H1 (cell line): ENCODE data around the gene TMEM79.

Experiments
- CTCF ChIP-seq, 3 experiments: IDR thresholded peaks; 1 replicate in 2 of 3; 2 replicates in 1 of 3; pipeline versions ENCODE4 v1.5.1 to v1.6.1; 2011; ENCODE audit warnings: low read length in 3 of 3, mild to moderate bottlenecking in 3 of 3, inconsistent platforms in 2 of 3, low read depth in 1 of 3, moderate library complexity in 1 of 3; ENCODE audit not compliant: insufficient read depth in 1 of 3; ENCODE audit errors: control extremely low read depth in 1 of 3
- EZH2 ChIP-seq: fragments of 200-600 bp; sonication (generic); IDR thresholded peaks from 2 replicates; pipeline ENCODE4 v1.7.1; 2012; ENCODE audit warnings: low read depth, mild to moderate bottlenecking, moderate library complexity, low read length, inconsistent platforms; ENCODE audit not compliant: severe bottlenecking
- GABPA ChIP-seq: IDR thresholded peaks from 2 replicates; pipeline ENCODE4 v1.6.1; 2011; ENCODE audit warnings: mild to moderate bottlenecking, low read length, moderate library complexity, borderline replicate concordance; ENCODE audit not compliant: insufficient read depth
- JUND ChIP-seq: IDR thresholded peaks from 2 replicates; pipeline ENCODE4 v1.6.1; 2011; ENCODE audit warnings: mild to moderate bottlenecking, improper control_type of control experiment, low read length
- SIN3A ChIP-seq, 2 experiments: IDR thresholded peaks in 1 of 2; conservative IDR thresholded peaks in 1 of 2; 2 replicates each; pipeline ENCODE4 v1.6.1; 2011 to 2012; ENCODE audit warnings: low read length in 2 of 2, improper control_type of control experiment in 1 of 2, low read depth in 1 of 2, mild to moderate bottlenecking in 1 of 2

- TF ChIP-seq CTCF (IDR thresholded peaks at IDR 0.05; ENCODE audit: control extremely low read depth in 1 of 3, insufficient read depth in 1 of 3, low read depth in 1 of 3, low read length in 3 of 3) (no peak), JUND (no peak), EZH2 (no peak), SIN3A (conservative IDR thresholded peaks at IDR 0.05 in 1 of 2, IDR thresholded peaks at IDR 0.05 in 1 of 2; ENCODE audit: low read depth in 1 of 2, low read length in 2 of 2) (peak in 1 of 2 experiments; percentile 8; a peak in 2 of 4 replicates), GABPA (no peak)
These were observed 2.2 kb upstream of the TMEM79 start for GRCh38 chr1:156281693-156282478.
